Measurements from ENCODE around the gene GNAL.

GNAL gene

GRCh38 chr18:11671156-11671555 lies 17.9 kb upstream of the GNAL start:
- Histone ChIP-seq H3K4me3 (ENCODE audit: insufficient read depth in 1 of 2, low read depth in 1 of 2, low read length in 2 of 2) (no peak overlapping the region), H2AK5ac (ENCODE audit: low read length, severe bottlenecking) (no peak overlapping the region), H3K4ac (ENCODE audit: low read depth in 1 of 2, low read length in 2 of 2) (no peak overlapping the region), H3K14ac (ENCODE audit: low read length in 2 of 2) (no peak overlapping the region), H4K8ac (ENCODE audit: low read length) (no peak overlapping the region), H3K9me3 (ENCODE audit: control insufficient read depth, low read length) (no peaks in the 10 kb centered on the region), H2BK15ac (ENCODE audit: low read depth, poor library complexity, severe bottlenecking) (no peak overlapping the region), H3K9ac (ENCODE audit: low read length) (no peak overlapping the region), H3K27ac (ENCODE audit: low read length, poor library complexity, severe bottlenecking) (no peak overlapping the region), H3K36me3 (ENCODE audit: control insufficient read depth in 1 of 2, insufficient read depth in 2 of 2, low read depth in 1 of 2, low read length in 2 of 2) (no peaks in the 10 kb centered on the region), H3K23ac (ENCODE audit: low read length in 2 of 2) (no peak overlapping the region), H2BK12ac (ENCODE audit: low read length in 2 of 2) (no peak overlapping the region), H2AFZ (ENCODE audit: low read depth, low read length) (no peak overlapping the region), H3K79me1 (replicated peaks; ENCODE audit: low read length, poor library complexity, severe bottlenecking) (no peaks in the 10 kb centered on the region), H4K91ac (ENCODE audit: low read length) (no peak overlapping the region), H2BK120ac (ENCODE audit: low read depth, low read length) (no peak overlapping the region), H3K27me3 (ENCODE audit: control insufficient read depth in 1 of 2, insufficient read depth in 1 of 2, low read length in 2 of 2) (peaks cover 40 to 72% of the 10 kb centered on the region in 2 experiments), H3K4me1 (ENCODE audit: control insufficient read depth, insufficient read depth, low read depth, low read length) (no peaks in the 10 kb centered on the region), H3K4me2 (ENCODE audit: low read length, poor library complexity, severe bottlenecking) (no peak overlapping the region), H3K18ac (ENCODE audit: low read depth in 1 of 2, low read length in 2 of 2) (no peak overlapping the region), H2BK5ac (ENCODE audit: low read depth, low read length, poor library complexity, severe bottlenecking) (no peak overlapping the region)
- 73% methylated on average over 8 of the region's 8 CpGs for WGBS
- no peak for DNase-seq

- H3K27me3 ChIP-seq (ENCODE audit: control insufficient read depth in 1 of 2, insufficient read depth in 1 of 2, low read length in 2 of 2) = peaks cover 34 to 66% of the 10 kb centered on the region in 2 experiments
- no peak overlapping the region for H3K27ac ChIP-seq (ENCODE audit: low read length, poor library complexity, severe bottlenecking)
- H2BK120ac ChIP-seq (ENCODE audit: low read depth, low read length) = no peak overlapping the region
- H3K36me3 ChIP-seq (ENCODE audit: control insufficient read depth in 1 of 2, insufficient read depth in 2 of 2, low read depth in 1 of 2, low read length in 2 of 2) = no peaks in the 10 kb centered on the region
- H2BK12ac ChIP-seq (ENCODE audit: low read length in 2 of 2) = no peak overlapping the region
- H3K23ac ChIP-seq (ENCODE audit: low read length in 2 of 2) = no peak overlapping the region
- H2AFZ ChIP-seq (ENCODE audit: low read depth, low read length) = no peak overlapping the region
- no peak overlapping the region for H3K4me3 ChIP-seq (ENCODE audit: insufficient read depth in 1 of 2, low read depth in 1 of 2, low read length in 2 of 2)
- no peak overlapping the region for H2BK15ac ChIP-seq (ENCODE audit: low read depth, poor library complexity, severe bottlenecking)
- no peaks in the 10 kb centered on the region for H3K79me1 ChIP-seq (replicated peaks; ENCODE audit: low read length, poor library complexity, severe bottlenecking)
- H2BK5ac ChIP-seq (ENCODE audit: low read depth, low read length, poor library complexity, severe bottlenecking) = no peak overlapping the region
- WGBS = 93% methylated on average over 8 of the region's 8 CpGs
- no peak overlapping the region for H3K18ac ChIP-seq (ENCODE audit: low read depth in 1 of 2, low read length in 2 of 2)
- H4K8ac ChIP-seq (ENCODE audit: low read length) = no peak overlapping the region
- no peak overlapping the region for H2AK5ac ChIP-seq (ENCODE audit: low read length, severe bottlenecking)
- no peak for DNase-seq
- H4K91ac ChIP-seq (ENCODE audit: low read length) = no peak overlapping the region
- H3K4me2 ChIP-seq (ENCODE audit: low read length, poor library complexity, severe bottlenecking) = no peak overlapping the region
- H3K9ac ChIP-seq (ENCODE audit: low read length) = no peak overlapping the region
- H3K14ac ChIP-seq (ENCODE audit: low read length in 2 of 2) = no peak overlapping the region
- no peaks in the 10 kb centered on the region for H3K9me3 ChIP-seq (ENCODE audit: control insufficient read depth, low read length)
- H3K4me1 ChIP-seq (ENCODE audit: control insufficient read depth, insufficient read depth, low read depth, low read length) = no peaks in the 10 kb centered on the region
- H3K4ac ChIP-seq (ENCODE audit: low read depth in 1 of 2, low read length in 2 of 2) = no peak overlapping the region
Measured at GRCh38 chr18:11672198-11672597, 16.9 kb upstream of the GNAL start.

- H3K27me3 ChIP-seq (ENCODE audit: control insufficient read depth in 1 of 2, insufficient read depth in 1 of 2, low read length in 2 of 2) = peaks cover 30 to 62% of the 10 kb centered on the region in 2 experiments
- H2BK12ac ChIP-seq (ENCODE audit: low read length in 2 of 2) = no peak overlapping the region
- H3K23ac ChIP-seq (ENCODE audit: low read length in 2 of 2) = no peak overlapping the region
- no peak overlapping the region for H3K9ac ChIP-seq (ENCODE audit: low read length)
- H2BK120ac ChIP-seq (ENCODE audit: low read depth, low read length) = no peak overlapping the region
- no peak overlapping the region for H3K14ac ChIP-seq (ENCODE audit: low read length in 2 of 2)
- H2AK5ac ChIP-seq (ENCODE audit: low read length, severe bottlenecking) = no peak overlapping the region
- no peaks in the 10 kb centered on the region for H3K36me3 ChIP-seq (ENCODE audit: control insufficient read depth in 1 of 2, insufficient read depth in 2 of 2, low read depth in 1 of 2, low read length in 2 of 2)
- no peak overlapping the region for H3K4ac ChIP-seq (ENCODE audit: low read depth in 1 of 2, low read length in 2 of 2)
- H2AFZ ChIP-seq (ENCODE audit: low read depth, low read length) = no peak overlapping the region
- no peak overlapping the region for H4K91ac ChIP-seq (ENCODE audit: low read length)
- H2BK5ac ChIP-seq (ENCODE audit: low read depth, low read length, poor library complexity, severe bottlenecking) = no peak overlapping the region
- H3K4me3 ChIP-seq (ENCODE audit: insufficient read depth in 1 of 2, low read depth in 1 of 2, low read length in 2 of 2) = no peak overlapping the region
- H3K79me1 ChIP-seq (replicated peaks; ENCODE audit: low read length, poor library complexity, severe bottlenecking) = no peaks in the 10 kb centered on the region
- H3K27ac ChIP-seq (ENCODE audit: low read length, poor library complexity, severe bottlenecking) = no peak overlapping the region
- no peak overlapping the region for H4K8ac ChIP-seq (ENCODE audit: low read length)
- DNase-seq = no peak
- H2BK15ac ChIP-seq (ENCODE audit: low read depth, poor library complexity, severe bottlenecking) = no peak overlapping the region
- 79% methylated on average over 8 of the region's 8 CpGs for WGBS
- H3K18ac ChIP-seq (ENCODE audit: low read depth in 1 of 2, low read length in 2 of 2) = no peak overlapping the region
- no peak overlapping the region for H3K4me2 ChIP-seq (ENCODE audit: low read length, poor library complexity, severe bottlenecking)
- H3K4me1 ChIP-seq (ENCODE audit: control insufficient read depth, insufficient read depth, low read depth, low read length) = no peaks in the 10 kb centered on the region
- H3K9me3 ChIP-seq (ENCODE audit: control insufficient read depth, low read length) = no peaks in the 10 kb centered on the region
Measured at GRCh38 chr18:11672846-11673454, 16.1 kb upstream of the GNAL start.

GRCh38 chr18:11673560-11673959 lies 15.5 kb upstream of the GNAL start:
- no peak overlapping the region for H3K4me3 ChIP-seq (ENCODE audit: insufficient read depth in 1 of 2, low read depth in 1 of 2, low read length in 2 of 2)
- DNase-seq = no peak
- no peak overlapping the region for H2BK15ac ChIP-seq (ENCODE audit: low read depth, poor library complexity, severe bottlenecking)
- no peak overlapping the region for H2BK12ac ChIP-seq (ENCODE audit: low read length in 2 of 2)
- no peak overlapping the region for H2BK5ac ChIP-seq (ENCODE audit: low read depth, low read length, poor library complexity, severe bottlenecking)
- H2AK5ac ChIP-seq (ENCODE audit: low read length, severe bottlenecking) = no peak overlapping the region
- no peak overlapping the region for H3K4me2 ChIP-seq (ENCODE audit: low read length, poor library complexity, severe bottlenecking)
- H2BK120ac ChIP-seq (ENCODE audit: low read depth, low read length) = no peak overlapping the region
- H3K18ac ChIP-seq (ENCODE audit: low read depth in 1 of 2, low read length in 2 of 2) = no peak overlapping the region
- H3K14ac ChIP-seq (ENCODE audit: low read length in 2 of 2) = no peak overlapping the region
- no peak overlapping the region for H3K23ac ChIP-seq (ENCODE audit: low read length in 2 of 2)
- peaks cover 31 to 64% of the 10 kb centered on the region in 2 experiments for H3K27me3 ChIP-seq (ENCODE audit: control insufficient read depth in 1 of 2, insufficient read depth in 1 of 2, low read length in 2 of 2)
- no peak overlapping the region for H3K4ac ChIP-seq (ENCODE audit: low read depth in 1 of 2, low read length in 2 of 2)
- WGBS = 63% methylated on average over 9 of the region's 9 CpGs
- no peak overlapping the region for H3K27ac ChIP-seq (ENCODE audit: low read length, poor library complexity, severe bottlenecking)
- no peak overlapping the region for H3K9ac ChIP-seq (ENCODE audit: low read length)
- H3K4me1 ChIP-seq (ENCODE audit: control insufficient read depth, insufficient read depth, low read depth, low read length) = no peaks in the 10 kb centered on the region
- H3K9me3 ChIP-seq (ENCODE audit: control insufficient read depth, low read length) = no peaks in the 10 kb centered on the region
- no peak overlapping the region for H4K8ac ChIP-seq (ENCODE audit: low read length)
- no peak overlapping the region for H4K91ac ChIP-seq (ENCODE audit: low read length)
- H3K36me3 ChIP-seq (ENCODE audit: control insufficient read depth in 1 of 2, insufficient read depth in 2 of 2, low read depth in 1 of 2, low read length in 2 of 2) = no peaks in the 10 kb centered on the region
- no peak overlapping the region for H2AFZ ChIP-seq (ENCODE audit: low read depth, low read length)
- H3K79me1 ChIP-seq (replicated peaks; ENCODE audit: low read length, poor library complexity, severe bottlenecking) = no peaks in the 10 kb centered on the region

Data from mesenchymal stem cell (in vitro differentiated cells and primary cell).